Nephron (organoid): ENCODE data around the gene ATP6V0A1.
"Not testable (repeated sequence)": the region's sequence is repeated elsewhere in the genome, so short reads cannot be mapped to it uniquely, and the experiment has no call there.

Experiments
- H3K27ac Mint-ChIP-seq, 3 experiments: 2 replicates each; pipeline ENCODE4 v1.8.0; 2020; ENCODE audit warnings: mixed read lengths in 3 of 3, mild to moderate bottlenecking in 2 of 3, moderate library complexity in 1 of 3
- H3K27me3 Mint-ChIP-seq: 2 replicates; pipeline ENCODE4 v1.8.0; 2021; ENCODE audit warnings: low read depth, mild to moderate bottlenecking, moderate library complexity, mixed read lengths
- H3K36me3 Mint-ChIP-seq: 2 replicates; pipeline ENCODE4 v1.8.0; 2020; ENCODE audit warnings: low read depth, mixed read lengths
- H3K4me1 Mint-ChIP-seq: 2 replicates; pipeline ENCODE4 v1.8.0; 2020; ENCODE audit warnings: mixed read lengths
- H3K4me3 Mint-ChIP-seq, 3 experiments: 2 replicates each; pipeline ENCODE4 v1.8.0; 2020; ENCODE audit warnings: mild to moderate bottlenecking in 3 of 3, mixed read lengths in 3 of 3, moderate library complexity in 2 of 3
- H3K9me3 Mint-ChIP-seq: 2 replicates; pipeline ENCODE4 v1.8.0; 2020; ENCODE audit warnings: mixed read lengths
- TF ChIP-seq, protein P1 (sequence below), 3 experiments: fragments of 200-600 bp; sonication (generic); IDR thresholded peaks; one replicate each; pipeline ENCODE4 v1.5.0; 2021; ENCODE audit warnings: antibody characterized with exemption in 3 of 3; ENCODE audit not compliant: unreplicated experiment in 3 of 3

ATP6V0A1 gene

DNA sequence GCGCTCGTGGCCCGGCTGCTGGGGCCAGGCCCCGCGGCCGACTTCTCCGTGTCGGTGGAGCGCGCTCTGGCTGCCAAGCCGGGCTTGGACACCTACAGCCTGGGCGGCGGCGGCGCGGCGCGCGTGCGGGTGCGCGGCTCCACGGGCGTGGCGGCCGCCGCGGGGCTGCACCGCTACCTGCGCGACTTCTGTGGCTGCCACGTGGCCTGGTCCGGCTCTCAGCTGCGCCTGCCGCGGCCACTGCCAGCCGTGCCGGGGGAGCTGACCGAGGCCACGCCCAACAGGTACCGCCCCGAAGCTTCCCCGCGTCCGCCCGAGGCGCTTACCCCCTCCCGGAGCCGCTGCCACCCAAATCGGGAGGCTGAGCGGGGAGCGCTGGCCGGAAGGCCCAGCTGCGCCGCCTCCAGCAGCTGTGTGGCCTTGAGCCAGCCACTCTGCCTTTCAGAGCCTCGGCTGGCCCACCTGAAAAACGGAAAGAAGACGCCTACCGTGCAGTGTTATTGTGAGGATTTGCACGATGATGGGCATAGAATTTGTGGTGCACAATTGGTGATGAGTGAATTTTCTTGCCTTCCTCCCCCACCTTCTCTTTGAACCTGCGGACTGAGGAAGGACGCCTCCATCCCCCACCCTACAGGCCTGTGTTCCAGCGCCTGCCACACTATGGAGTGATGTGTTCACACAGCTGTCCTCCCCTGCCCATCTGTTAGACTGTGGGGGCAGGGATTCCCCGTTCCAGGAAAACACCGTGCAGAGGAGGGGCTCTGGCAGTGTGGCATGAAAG is 77.9 kb downstream of the ATP6V0A1 start:
- no peaks in the 10 kb centered on the region for H3K9me3 Mint-ChIP-seq

DNA sequence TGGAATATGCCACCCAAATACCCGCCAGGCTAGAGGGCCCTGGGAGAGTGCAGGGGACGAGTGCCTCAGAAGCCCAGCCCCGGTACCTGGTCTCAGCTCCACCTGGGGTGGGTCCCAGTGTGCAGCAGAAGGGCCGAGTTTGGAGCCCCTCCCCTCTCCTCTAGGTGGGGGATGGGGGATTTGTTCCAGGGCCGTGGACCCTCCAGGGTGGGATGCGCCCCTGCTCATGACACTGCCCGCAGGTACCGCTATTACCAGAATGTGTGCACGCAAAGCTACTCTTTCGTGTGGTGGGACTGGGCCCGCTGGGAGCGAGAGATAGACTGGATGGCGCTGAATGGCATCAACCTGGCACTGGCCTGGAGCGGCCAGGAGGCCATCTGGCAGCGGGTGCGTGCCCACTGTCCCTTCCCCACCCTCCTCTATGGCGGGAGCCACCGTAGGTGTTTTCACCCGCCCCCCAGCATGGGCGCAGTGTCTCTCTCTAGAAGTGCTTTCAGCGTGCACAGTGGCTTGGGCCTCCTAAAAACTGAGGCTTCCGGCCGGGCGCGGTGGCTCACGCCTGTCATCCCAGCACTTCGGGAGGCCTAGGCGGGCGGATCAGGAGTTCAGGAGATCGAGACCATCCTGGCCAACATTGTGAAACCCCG is 78.6 kb downstream of the ATP6V0A1 start:
- peaks cover 14% of the 10 kb centered on the region for H3K36me3 Mint-ChIP-seq
- TF ChIP-seq, protein P1, sequence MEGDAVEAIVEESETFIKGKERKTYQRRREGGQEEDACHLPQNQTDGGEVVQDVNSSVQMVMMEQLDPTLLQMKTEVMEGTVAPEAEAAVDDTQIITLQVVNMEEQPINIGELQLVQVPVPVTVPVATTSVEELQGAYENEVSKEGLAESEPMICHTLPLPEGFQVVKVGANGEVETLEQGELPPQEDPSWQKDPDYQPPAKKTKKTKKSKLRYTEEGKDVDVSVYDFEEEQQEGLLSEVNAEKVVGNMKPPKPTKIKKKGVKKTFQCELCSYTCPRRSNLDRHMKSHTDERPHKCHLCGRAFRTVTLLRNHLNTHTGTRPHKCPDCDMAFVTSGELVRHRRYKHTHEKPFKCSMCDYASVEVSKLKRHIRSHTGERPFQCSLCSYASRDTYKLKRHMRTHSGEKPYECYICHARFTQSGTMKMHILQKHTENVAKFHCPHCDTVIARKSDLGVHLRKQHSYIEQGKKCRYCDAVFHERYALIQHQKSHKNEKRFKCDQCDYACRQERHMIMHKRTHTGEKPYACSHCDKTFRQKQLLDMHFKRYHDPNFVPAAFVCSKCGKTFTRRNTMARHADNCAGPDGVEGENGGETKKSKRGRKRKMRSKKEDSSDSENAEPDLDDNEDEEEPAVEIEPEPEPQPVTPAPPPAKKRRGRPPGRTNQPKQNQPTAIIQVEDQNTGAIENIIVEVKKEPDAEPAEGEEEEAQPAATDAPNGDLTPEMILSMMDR (IDR thresholded peaks at IDR 0.05; ENCODE audit: unreplicated experiment in 3 of 3), result no peak
- no peaks in the 10 kb centered on the region for H3K9me3 Mint-ChIP-seq
- H3K27ac Mint-ChIP-seq, result peak overlapping the region; percentile 83 to 97 (median 97)
- H3K4me3 Mint-ChIP-seq, result peak overlapping the region; percentile 88 to 95 (median 95)
- peaks cover 27% of the 10 kb centered on the region for H3K4me1 Mint-ChIP-seq
- H3K27me3 Mint-ChIP-seq, result no peaks in the 10 kb centered on the region

More for the DNA sequence above, 77.9 kb downstream of the ATP6V0A1 start:
- peaks cover 29% of the 10 kb centered on the region for H3K4me1 Mint-ChIP-seq
- H3K27ac Mint-ChIP-seq, result peak overlapping the region; percentile 83 to 97 (median 97)
- peak overlapping the region; percentile 88 to 95 (median 95) for H3K4me3 Mint-ChIP-seq
- H3K36me3 Mint-ChIP-seq, result peaks cover 14% of the 10 kb centered on the region
- no peaks in the 10 kb centered on the region for H3K27me3 Mint-ChIP-seq
- TF ChIP-seq, protein P1 (IDR thresholded peaks at IDR 0.05; ENCODE audit: unreplicated experiment in 3 of 3), result no peak

DNA sequence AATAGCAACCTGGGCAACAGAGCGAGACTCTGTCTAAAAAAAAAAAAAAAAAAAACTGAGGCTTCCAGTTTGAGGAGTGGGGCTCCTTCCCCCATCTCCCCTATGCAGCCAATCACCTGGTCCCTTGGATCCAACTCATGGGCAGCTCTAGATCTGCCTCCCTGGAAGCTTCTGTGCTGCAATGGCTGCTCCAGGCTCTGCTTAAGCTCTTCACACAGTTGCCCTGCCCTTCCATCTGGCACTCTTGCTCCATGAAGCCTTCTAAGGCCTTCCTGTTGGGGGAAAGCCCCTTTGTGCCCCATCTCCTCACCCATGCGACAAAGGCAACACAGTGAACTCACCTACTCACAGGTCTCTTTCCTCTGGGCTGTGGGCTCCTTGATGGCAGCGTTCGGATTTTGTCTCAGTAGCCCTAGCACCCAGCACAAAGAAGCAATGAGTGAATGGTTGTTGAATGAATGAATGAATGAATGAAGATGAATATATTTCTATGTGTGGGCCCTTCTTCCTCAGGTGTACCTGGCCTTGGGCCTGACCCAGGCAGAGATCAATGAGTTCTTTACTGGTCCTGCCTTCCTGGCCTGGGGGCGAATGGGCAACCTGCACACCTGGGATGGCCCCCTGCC is 79.3 kb downstream of the ATP6V0A1 start:
- peaks cover 14% of the 10 kb centered on the region for H3K36me3 Mint-ChIP-seq
- TF ChIP-seq, protein P1 (IDR thresholded peaks at IDR 0.05; ENCODE audit: unreplicated experiment in 3 of 3), result no peak

DNA sequence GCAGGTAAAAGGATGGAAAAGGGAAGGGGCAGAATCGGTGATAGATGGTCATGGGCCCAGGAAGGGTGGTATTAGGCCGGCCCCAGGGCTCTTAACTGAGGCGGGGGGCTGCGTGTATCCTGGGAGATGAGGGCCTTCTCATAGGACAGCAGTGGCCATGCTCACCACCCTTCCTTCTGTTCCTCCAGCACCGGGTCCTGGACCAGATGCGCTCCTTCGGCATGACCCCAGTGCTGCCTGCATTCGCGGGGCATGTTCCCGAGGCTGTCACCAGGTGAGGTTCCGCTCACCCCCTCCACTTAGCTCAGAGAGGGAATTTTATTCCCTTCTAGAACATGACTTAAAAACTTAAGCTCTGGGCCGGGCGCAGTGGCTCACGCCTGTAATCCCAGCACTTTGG is 79.8 kb downstream of the ATP6V0A1 start:
- Mint-ChIP-seq H3K27ac (no peak overlapping the region), H3K4me1 (peaks cover 24% of the 10 kb centered on the region), H3K9me3 (no peaks in the 10 kb centered on the region), H3K27me3 (no peaks in the 10 kb centered on the region), H3K36me3 (peaks cover 14% of the 10 kb centered on the region), H3K4me3 (peak overlapping the region; percentile 84 to 95 (median 88))
- TF ChIP-seq, protein P1 (IDR thresholded peaks at IDR 0.05; ENCODE audit: unreplicated experiment in 3 of 3), result no peak

More for the DNA sequence above, 79.3 kb downstream of the ATP6V0A1 start:
- Mint-ChIP-seq H3K27me3 (no peaks in the 10 kb centered on the region), H3K4me3 (peak overlapping the region; percentile 84 to 95 (median 88)), H3K4me1 (peaks cover 27% of the 10 kb centered on the region), H3K27ac (peak overlapping the region; percentile 9 to 57 (median 40)), H3K9me3 (no peaks in the 10 kb centered on the region)

DNA sequence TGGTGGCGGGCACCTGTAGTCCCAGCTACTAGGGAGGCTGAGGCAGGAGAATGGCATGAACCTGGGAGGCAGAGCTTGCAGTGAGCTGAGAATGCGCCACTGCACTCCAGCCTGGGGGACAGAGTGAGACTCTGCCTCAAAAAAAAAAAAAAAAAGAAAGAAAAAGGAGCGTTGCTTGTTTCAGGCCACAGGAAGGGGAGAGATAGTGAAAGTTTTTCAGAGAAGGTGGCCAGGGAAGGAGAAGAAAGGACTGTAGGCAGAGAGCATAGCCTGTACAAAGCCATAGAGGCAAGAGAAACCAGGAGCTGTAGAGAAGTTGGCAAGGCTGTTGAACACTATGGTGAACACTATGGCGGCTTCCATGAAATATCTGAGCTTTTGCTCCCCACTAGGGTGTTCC is 81.9 kb downstream of the ATP6V0A1 start:
- not testable (repeated sequence) for H3K27me3 Mint-ChIP-seq, H3K4me3 Mint-ChIP-seq, H3K9me3 Mint-ChIP-seq, H3K27ac Mint-ChIP-seq
- peaks cover 18% of the 10 kb centered on the region for H3K36me3 Mint-ChIP-seq
- peaks cover 17% of the 10 kb centered on the region for H3K4me1 Mint-ChIP-seq
